DMS114 treated with DMSO at 0.1 percent for 48 hours (cell line): ENCODE results near the gene HIGD2B.
A peak's percentile ranks its signal among the peaks of the same experiment; 100 is the strongest.
"Not testable (repeated sequence)": the region's sequence is repeated elsewhere in the genome, so short reads cannot be mapped to it uniquely, and the experiment has no call there.

Experiments used
- DNase-seq: peaks from one replicate; lab custom pipeline; 2025; ENCODE audit not compliant: unreplicated experiment; lab: John Stamatoyannopoulos, UW

Gene HIGD2B

GRCh38 chr15:72685925-72686794, at the start of gene HIGD2B, which contains the start of gene BBS4:
Gene HIGD2B (minus strand): TSS chr15:72686182. CDS start chr15:72676374, 9,808 bp downstream.
Gene BBS4 (plus strand): TSS chr15:72686207. CDS start chr15:72686228, 21 bp downstream.
- DNase-seq: no peak

- no peak for DNase-seq
Observed at GRCh38 chr15:72735111-72735510, 49.1 kb upstream of the HIGD2B start.

GRCh38 chr15:72733941-72734738, 48.2 kb upstream of the HIGD2B start:
- no peak for DNase-seq

- DNase-seq: no peak
Observed at GRCh38 chr15:72732516-72732915, 46.5 kb upstream of the HIGD2B start.

- no peak for DNase-seq
Observed at GRCh38 chr15:72732086-72732485, 46.1 kb upstream of the HIGD2B start.

- DNase-seq: no peak
Observed at GRCh38 chr15:72728821-72729220, 42.8 kb upstream of the HIGD2B start.

- not testable (repeated sequence) for DNase-seq
Observed at GRCh38 chr15:72728249-72728648, 42.3 kb upstream of the HIGD2B start.

- DNase-seq: no peak
Observed at GRCh38 chr15:72727154-72727553, 41.2 kb upstream of the HIGD2B start.

GRCh38 chr15:72725851-72726250, 39.9 kb upstream of the HIGD2B start:
- not testable (repeated sequence) for DNase-seq

GRCh38 chr15:72725446-72725845, 39.5 kb upstream of the HIGD2B start:
- no peak for DNase-seq

- DNase-seq: no peak
Observed at GRCh38 chr15:72724028-72724427, 38.0 kb upstream of the HIGD2B start.

GRCh38 chr15:72722071-72722696, 36.2 kb upstream of the HIGD2B start:
- DNase-seq: peak; percentile 79

- DNase-seq: not testable (repeated sequence)
Observed at GRCh38 chr15:72708551-72709303, 22.7 kb upstream of the HIGD2B start.

GRCh38 chr15:72706266-72706665, 20.3 kb upstream of the HIGD2B start:
- no peak for DNase-seq

- DNase-seq: no peak
Observed at GRCh38 chr15:72700076-72700475, 14.1 kb upstream of the HIGD2B start.

GRCh38 chr15:72698938-72699337, 13.0 kb upstream of the HIGD2B start:
- DNase-seq: no peak

- DNase-seq: no peak
Observed at GRCh38 chr15:72690938-72691337, 5.0 kb upstream of the HIGD2B start.

- DNase-seq: no peak
Observed at GRCh38 chr15:72688697-72689096, 2.7 kb upstream of the HIGD2B start.

GRCh38 chr15:72685301-72685924, 569 bp downstream of the HIGD2B start:
- no peak for DNase-seq

GRCh38 chr15:72682772-72683171, 3.2 kb downstream of the HIGD2B start:
- no peak for DNase-seq
